Measurements from ENCODE around the gene PSMD1.
A peak's percentile ranks its signal among the peaks of the same experiment; 100 is the strongest.
"Not testable (repeated sequence)": the region's sequence is repeated elsewhere in the genome, so short reads cannot be mapped to it uniquely, and the experiment has no call there.

Gene PSMD1

DNA sequence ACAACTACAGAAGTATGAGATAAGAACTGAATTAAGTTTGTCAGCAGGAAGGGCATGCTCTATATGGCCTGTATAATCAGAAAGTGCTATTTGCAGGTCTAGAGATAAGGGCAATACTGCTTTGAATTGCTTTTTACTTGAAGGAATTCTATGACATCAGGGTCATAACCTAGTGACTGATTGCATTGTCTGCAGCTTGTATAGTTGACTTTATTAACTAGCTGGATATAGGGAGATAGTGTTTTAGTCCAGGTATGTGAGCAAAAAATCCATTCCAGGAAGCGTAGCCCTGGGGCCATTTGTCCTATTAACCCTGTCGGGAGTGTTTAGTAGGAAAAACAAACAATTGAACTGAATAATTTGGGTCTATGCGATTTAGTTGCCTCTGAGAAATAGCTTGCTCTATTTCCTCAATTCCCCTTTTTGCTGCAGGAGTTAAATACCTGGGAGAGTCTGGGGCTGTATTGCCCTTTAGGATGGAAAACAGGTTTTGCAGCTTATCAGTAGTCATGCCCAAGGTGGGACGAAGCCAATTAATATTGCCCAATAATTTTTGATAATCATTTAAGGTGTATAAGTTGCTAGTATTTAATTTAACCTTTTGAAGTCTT, 38.2 kb downstream of the PSMD1 start:
- no peak overlapping the region for H3K4me3 ChIP-seq (ENCODE audit: low read depth, low read length)
- no peaks in the 10 kb centered on the region; the same call in none of the 2 replicates for H3K9me3 ChIP-seq
- H3K4me1 ChIP-seq: no peaks in the 10 kb centered on the region; the same call in 1 of the 2 replicates
- no peak for DNase-seq
- TF ChIP-seq, protein P1, sequence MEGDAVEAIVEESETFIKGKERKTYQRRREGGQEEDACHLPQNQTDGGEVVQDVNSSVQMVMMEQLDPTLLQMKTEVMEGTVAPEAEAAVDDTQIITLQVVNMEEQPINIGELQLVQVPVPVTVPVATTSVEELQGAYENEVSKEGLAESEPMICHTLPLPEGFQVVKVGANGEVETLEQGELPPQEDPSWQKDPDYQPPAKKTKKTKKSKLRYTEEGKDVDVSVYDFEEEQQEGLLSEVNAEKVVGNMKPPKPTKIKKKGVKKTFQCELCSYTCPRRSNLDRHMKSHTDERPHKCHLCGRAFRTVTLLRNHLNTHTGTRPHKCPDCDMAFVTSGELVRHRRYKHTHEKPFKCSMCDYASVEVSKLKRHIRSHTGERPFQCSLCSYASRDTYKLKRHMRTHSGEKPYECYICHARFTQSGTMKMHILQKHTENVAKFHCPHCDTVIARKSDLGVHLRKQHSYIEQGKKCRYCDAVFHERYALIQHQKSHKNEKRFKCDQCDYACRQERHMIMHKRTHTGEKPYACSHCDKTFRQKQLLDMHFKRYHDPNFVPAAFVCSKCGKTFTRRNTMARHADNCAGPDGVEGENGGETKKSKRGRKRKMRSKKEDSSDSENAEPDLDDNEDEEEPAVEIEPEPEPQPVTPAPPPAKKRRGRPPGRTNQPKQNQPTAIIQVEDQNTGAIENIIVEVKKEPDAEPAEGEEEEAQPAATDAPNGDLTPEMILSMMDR (IDR thresholded peaks at IDR 0.05; ENCODE audit: low read depth, low read length): no peak
- no peaks in the 10 kb centered on the region for H3K27me3 ChIP-seq
- H3K36me3 ChIP-seq: peaks cover 62% of the 10 kb centered on the region

GRCh38 chr2:231099918-231100317, 43.3 kb downstream of the PSMD1 start:
- H3K9me3 ChIP-seq: no peaks in the 10 kb centered on the region; the same call in 1 of the 2 replicates
- H3K4me3 ChIP-seq (ENCODE audit: low read depth, low read length): no peak overlapping the region
- no peaks in the 10 kb centered on the region; the same call in 1 of the 2 replicates for H3K4me1 ChIP-seq
- DNase-seq: peak; percentile 40
- H3K27me3 ChIP-seq: no peaks in the 10 kb centered on the region
- peaks cover 48% of the 10 kb centered on the region for H3K36me3 ChIP-seq
- TF ChIP-seq, protein P1 (IDR thresholded peaks at IDR 0.05; ENCODE audit: low read depth, low read length): peak; percentile 39

GRCh38 chr2:231100321-231100720, 43.7 kb downstream of the PSMD1 start:
- not testable (repeated sequence) for H3K27me3 ChIP-seq; H3K4me1 ChIP-seq; DNase-seq; H3K4me3 ChIP-seq (ENCODE audit: low read depth, low read length); H3K9me3 ChIP-seq
- H3K36me3 ChIP-seq: peaks cover 44% of the 10 kb centered on the region

- no peaks in the 10 kb centered on the region; the same call in 1 of the 2 replicates for H3K9me3 ChIP-seq
- DNase-seq: no peak
- no peaks in the 10 kb centered on the region for H3K27me3 ChIP-seq
- H3K4me3 ChIP-seq (ENCODE audit: low read depth, low read length): no peak overlapping the region
- H3K36me3 ChIP-seq: peaks cover 42% of the 10 kb centered on the region
- H3K4me1 ChIP-seq: no peaks in the 10 kb centered on the region
- TF ChIP-seq, protein P1 (IDR thresholded peaks at IDR 0.05; ENCODE audit: low read depth, low read length): no peak
Observed at GRCh38 chr2:231100990-231101389, 44.3 kb downstream of the PSMD1 start.

DNA sequence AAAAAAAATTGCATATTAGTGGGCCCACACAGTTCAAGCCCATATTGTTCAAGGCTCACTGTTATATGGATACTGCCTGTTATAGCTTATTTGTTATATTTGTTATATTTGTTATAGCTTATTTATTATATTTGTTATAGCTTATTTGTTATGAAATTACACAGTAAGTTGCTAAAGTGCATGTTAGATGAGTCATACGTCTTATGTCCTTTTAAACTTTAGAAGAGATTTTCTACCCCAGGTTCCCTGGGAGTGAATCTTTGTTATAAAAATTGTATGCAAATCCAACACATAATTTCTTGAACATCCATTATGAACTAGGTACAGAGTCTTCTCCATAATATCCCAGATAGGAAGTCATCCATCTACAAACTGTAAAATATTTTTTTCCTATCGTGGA, 46.1 kb downstream of the PSMD1 start:
- Histone ChIP-seq H3K36me3 (peaks cover 27% of the 10 kb centered on the region), H3K9me3 (no peaks in the 10 kb centered on the region; the same call in 1 of the 2 replicates), H3K4me3 (ENCODE audit: low read depth, low read length) (no peak overlapping the region), H3K27me3 (no peaks in the 10 kb centered on the region), H3K4me1 (no peaks in the 10 kb centered on the region)
- TF ChIP-seq, protein P1 (IDR thresholded peaks at IDR 0.05; ENCODE audit: low read depth, low read length): no peak
- DNase-seq: no peak

- no peak overlapping the region for H3K4me3 ChIP-seq (ENCODE audit: low read depth, low read length)
- peak; percentile 67 for DNase-seq
- peaks cover 28% of the 10 kb centered on the region for H3K36me3 ChIP-seq
- no peaks in the 10 kb centered on the region; the same call in 1 of the 2 replicates for H3K9me3 ChIP-seq
- no peaks in the 10 kb centered on the region for H3K4me1 ChIP-seq
- no peaks in the 10 kb centered on the region for H3K27me3 ChIP-seq
- TF ChIP-seq, protein P1 (IDR thresholded peaks at IDR 0.05; ENCODE audit: low read depth, low read length): peak; percentile 96
Observed at GRCh38 chr2:231104115-231104713, 47.5 kb downstream of the PSMD1 start.
